ENCODE results near the gene PLXNA1.

The PLXNA1 gene

GRCh38 chr3:126964950-126965349 lies 18.0 kb upstream of the PLXNA1 start:
- no peak for DNase-seq

- no peak for DNase-seq
These were observed 17.3 kb upstream of the PLXNA1 start for GRCh38 chr3:126965526-126966080.

GRCh38 chr3:126967386-126967785 lies 15.5 kb upstream of the PLXNA1 start:
- no peak for DNase-seq

GRCh38 chr3:126968391-126969390 lies 14.2 kb upstream of the PLXNA1 start:
- no peak for DNase-seq

- DNase-seq, result no peak
These were observed 13.3 kb upstream of the PLXNA1 start for GRCh38 chr3:126969586-126969985.

- DNase-seq, result no peak
These were observed 12.8 kb upstream of the PLXNA1 start for GRCh38 chr3:126970101-126970500.

- DNase-seq, result no peak
These were observed 12.0 kb upstream of the PLXNA1 start for GRCh38 chr3:126970921-126971320.

- DNase-seq, result peak in 25 of 56 donors; percentile 14 to 73 (median 28)
These were observed 11.0 kb upstream of the PLXNA1 start for GRCh38 chr3:126971891-126972351.

GRCh38 chr3:126972866-126973265 lies 10.0 kb upstream of the PLXNA1 start:
- no peak for DNase-seq

GRCh38 chr3:126973814-126974213 lies 9.1 kb upstream of the PLXNA1 start:
- DNase-seq, result no peak

- DNase-seq, result no peak
These were observed 8.2 kb upstream of the PLXNA1 start for GRCh38 chr3:126974756-126975155.

GRCh38 chr3:126976906-126977305 lies 6.0 kb upstream of the PLXNA1 start:
- no peak for DNase-seq

- DNase-seq, result no peak
These were observed 5.1 kb upstream of the PLXNA1 start for GRCh38 chr3:126977821-126978220.

GRCh38 chr3:126978291-126978690 lies 4.6 kb upstream of the PLXNA1 start:
- no peak for DNase-seq

- DNase-seq, result no peak
These were observed 3.8 kb upstream of the PLXNA1 start for GRCh38 chr3:126979046-126979628.

- DNase-seq, result no peak
These were observed 2.6 kb upstream of the PLXNA1 start for GRCh38 chr3:126980266-126980811.

GRCh38 chr3:126982126-126982470 lies 817 bp upstream of the PLXNA1 start:
- peak in 1 of 56 donors; percentile 56 for DNase-seq

- no peak for DNase-seq
These were observed 349 bp downstream of the PLXNA1 start for GRCh38 chr3:126983276-126983652.

GRCh38 chr3:126983653-126984390 lies 907 bp downstream of the PLXNA1 start:
- DNase-seq, result no peak

- DNase-seq, result no peak
These were observed 1.6 kb downstream of the PLXNA1 start for GRCh38 chr3:126984391-126985131.
